Measurements from ENCODE around the gene WBP2. TPM values are rescaled to one million over a fixed set of nuclear protein-coding genes. Genes with fewer than 3 reads are reported as not detected.

The WBP2 gene
- total RNA-seq, 1 experiment from 2014 or later = 42.7 TPM

- no peak overlapping the region for H3K9ac ChIP-seq (ENCODE audit: low read length)
- H3K27me3 ChIP-seq (ENCODE audit: low read length) = no peaks in the 10 kb centered on the region
- H4K20me1 ChIP-seq (ENCODE audit: insufficient read depth, low read depth, low read length) = no peaks in the 10 kb centered on the region
These were observed 20.7 kb downstream of the WBP2 start for GRCh38 chr17:75834279-75834920.

GRCh38 chr17:75832652-75833400, 22.3 kb downstream of the WBP2 start:
- no peak for DNase-seq
- Histone ChIP-seq H2AFZ (ENCODE audit: low read length) (no peak overlapping the region), H3K4me2 (ENCODE audit: low read depth, low read length, poor library complexity, severe bottlenecking) (no peak overlapping the region), H3K9me3 (ENCODE audit: low read length) (no peaks in the 10 kb centered on the region), H3K4me3 (ENCODE audit: low read length) (no peak overlapping the region), H3K27ac (ENCODE audit: low read length) (no peak overlapping the region), H3K36me3 (ENCODE audit: insufficient read depth, low read length) (0 out of 2 replicates have a peak, but pooled peaks cover 8% of the 10 kb centered on the region), H3K79me2 (ENCODE audit: low read length) (no peaks in the 10 kb centered on the region), H3K27me3 (ENCODE audit: low read length) (no peaks in the 10 kb centered on the region), H4K20me1 (ENCODE audit: insufficient read depth, low read depth, low read length) (no peaks in the 10 kb centered on the region), H3K9ac (ENCODE audit: low read length) (no peak overlapping the region), H3K4me1 (ENCODE audit: low read length) (no peaks in the 10 kb centered on the region), H3K9me2 (replicated peaks; ENCODE audit: insufficient read depth, low read length) (no peaks in the 10 kb centered on the region)

More at GRCh38 chr17:75834279-75834920, 20.7 kb downstream of the WBP2 start:
- Histone ChIP-seq H2AFZ (ENCODE audit: low read length) (no peak overlapping the region), H3K9me2 (replicated peaks; ENCODE audit: insufficient read depth, low read length) (no peaks in the 10 kb centered on the region), H3K4me2 (ENCODE audit: low read depth, low read length, poor library complexity, severe bottlenecking) (no peak overlapping the region), H3K9me3 (ENCODE audit: low read length) (no peaks in the 10 kb centered on the region), H3K79me2 (ENCODE audit: low read length) (no peaks in the 10 kb centered on the region), H3K27ac (ENCODE audit: low read length) (no peak overlapping the region), H3K4me1 (ENCODE audit: low read length) (no peaks in the 10 kb centered on the region), H3K4me3 (ENCODE audit: low read length) (no peak overlapping the region), H3K36me3 (ENCODE audit: insufficient read depth, low read length) (0 out of 2 replicates have a peak, but pooled peaks cover 8% of the 10 kb centered on the region)
- DNase-seq = no peak

GRCh38 chr17:75832164-75832651, 22.9 kb downstream of the WBP2 start:
- no peaks in the 10 kb centered on the region for H3K79me2 ChIP-seq (ENCODE audit: low read length)
- DNase-seq = no peak
- H3K27me3 ChIP-seq (ENCODE audit: low read length) = no peaks in the 10 kb centered on the region
- H3K9me3 ChIP-seq (ENCODE audit: low read length) = no peaks in the 10 kb centered on the region
- no peak overlapping the region for H2AFZ ChIP-seq (ENCODE audit: low read length)
- no peak overlapping the region for H3K27ac ChIP-seq (ENCODE audit: low read length)
- H3K4me2 ChIP-seq (ENCODE audit: low read depth, low read length, poor library complexity, severe bottlenecking) = no peak overlapping the region
- H3K36me3 ChIP-seq (ENCODE audit: insufficient read depth, low read length) = 0 out of 2 replicates have a peak, but pooled peaks cover 8% of the 10 kb centered on the region
- no peaks in the 10 kb centered on the region for H4K20me1 ChIP-seq (ENCODE audit: insufficient read depth, low read depth, low read length)
- H3K9ac ChIP-seq (ENCODE audit: low read length) = no peak overlapping the region
- H3K4me3 ChIP-seq (ENCODE audit: low read length) = no peak overlapping the region
- H3K9me2 ChIP-seq (replicated peaks; ENCODE audit: insufficient read depth, low read length) = no peaks in the 10 kb centered on the region
- H3K4me1 ChIP-seq (ENCODE audit: low read length) = no peaks in the 10 kb centered on the region; the same call in 1 of the 2 replicates

- H3K4me1 ChIP-seq (ENCODE audit: low read length) = peaks cover 4% of the 10 kb centered on the region
- H3K4me3 ChIP-seq (ENCODE audit: low read length) = no peak overlapping the region
- H3K36me3 ChIP-seq (ENCODE audit: insufficient read depth, low read length) = 0 out of 2 replicates have a peak, but pooled peaks cover 8% of the 10 kb centered on the region
These were observed 24.0 kb downstream of the WBP2 start for GRCh38 chr17:75831032-75831571.

GRCh38 chr17:75830164-75831031, 24.7 kb downstream of the WBP2 start:
- no peak overlapping the region for H3K9ac ChIP-seq (ENCODE audit: low read length)
- peaks cover 4% of the 10 kb centered on the region for H3K4me1 ChIP-seq (ENCODE audit: low read length)
- H3K27ac ChIP-seq (ENCODE audit: low read length) = no peak overlapping the region
- no peak overlapping the region for H2AFZ ChIP-seq (ENCODE audit: low read length)
- H3K9me2 ChIP-seq (replicated peaks; ENCODE audit: insufficient read depth, low read length) = no peaks in the 10 kb centered on the region
- no peak overlapping the region for H3K4me2 ChIP-seq (ENCODE audit: low read depth, low read length, poor library complexity, severe bottlenecking)
- no peaks in the 10 kb centered on the region for H3K79me2 ChIP-seq (ENCODE audit: low read length)
- H3K9me3 ChIP-seq (ENCODE audit: low read length) = no peaks in the 10 kb centered on the region
- no peaks in the 10 kb centered on the region for H4K20me1 ChIP-seq (ENCODE audit: insufficient read depth, low read depth, low read length)
- 0 out of 2 replicates have a peak, but pooled peaks cover 8% of the 10 kb centered on the region for H3K36me3 ChIP-seq (ENCODE audit: insufficient read depth, low read length)
- H3K4me3 ChIP-seq (ENCODE audit: low read length) = no peak overlapping the region
- H3K27me3 ChIP-seq (ENCODE audit: low read length) = no peaks in the 10 kb centered on the region
- DNase-seq = peak; percentile 68

More at GRCh38 chr17:75831032-75831571, 24.0 kb downstream of the WBP2 start:
- H3K27me3 ChIP-seq (ENCODE audit: low read length) = no peaks in the 10 kb centered on the region
- no peaks in the 10 kb centered on the region for H3K9me2 ChIP-seq (replicated peaks; ENCODE audit: insufficient read depth, low read length)
- no peaks in the 10 kb centered on the region for H3K79me2 ChIP-seq (ENCODE audit: low read length)
- H3K9me3 ChIP-seq (ENCODE audit: low read length) = no peaks in the 10 kb centered on the region
- H4K20me1 ChIP-seq (ENCODE audit: insufficient read depth, low read depth, low read length) = no peaks in the 10 kb centered on the region
- H3K27ac ChIP-seq (ENCODE audit: low read length) = no peak overlapping the region
- no peak for DNase-seq
- H3K4me2 ChIP-seq (ENCODE audit: low read depth, low read length, poor library complexity, severe bottlenecking) = no peak overlapping the region
- H2AFZ ChIP-seq (ENCODE audit: low read length) = no peak overlapping the region
- no peak overlapping the region for H3K9ac ChIP-seq (ENCODE audit: low read length)

GRCh38 chr17:75829747-75830146, 25.4 kb downstream of the WBP2 start:
- no peaks in the 10 kb centered on the region for H4K20me1 ChIP-seq (ENCODE audit: insufficient read depth, low read depth, low read length)
- H2AFZ ChIP-seq (ENCODE audit: low read length) = no peak overlapping the region
- DNase-seq = no peak
- H3K9ac ChIP-seq (ENCODE audit: low read length) = no peak overlapping the region
- H3K27ac ChIP-seq (ENCODE audit: low read length) = no peak overlapping the region
- H3K4me1 ChIP-seq (ENCODE audit: low read length) = peaks cover 4% of the 10 kb centered on the region
- H3K36me3 ChIP-seq (ENCODE audit: insufficient read depth, low read length) = 0 out of 2 replicates have a peak, but pooled peaks cover 8% of the 10 kb centered on the region
- H3K9me2 ChIP-seq (replicated peaks; ENCODE audit: insufficient read depth, low read length) = no peaks in the 10 kb centered on the region
- H3K9me3 ChIP-seq (ENCODE audit: low read length) = no peaks in the 10 kb centered on the region
- no peak overlapping the region for H3K4me3 ChIP-seq (ENCODE audit: low read length)
- H3K27me3 ChIP-seq (ENCODE audit: low read length) = no peaks in the 10 kb centered on the region
- no peak overlapping the region for H3K4me2 ChIP-seq (ENCODE audit: low read depth, low read length, poor library complexity, severe bottlenecking)
- H3K79me2 ChIP-seq (ENCODE audit: low read length) = no peaks in the 10 kb centered on the region

- no peak for DNase-seq
- Histone ChIP-seq H3K9me3 (ENCODE audit: low read length) (no peaks in the 10 kb centered on the region), H3K27ac (ENCODE audit: low read length) (no peak overlapping the region), H3K9ac (ENCODE audit: low read length) (no peak overlapping the region), H3K4me3 (ENCODE audit: low read length) (no peak overlapping the region), H3K4me2 (ENCODE audit: low read depth, low read length, poor library complexity, severe bottlenecking) (no peak overlapping the region), H3K79me2 (ENCODE audit: low read length) (no peaks in the 10 kb centered on the region), H3K36me3 (ENCODE audit: insufficient read depth, low read length) (0 out of 2 replicates have a peak, but pooled peaks cover 3% of the 10 kb centered on the region), H3K27me3 (ENCODE audit: low read length) (no peaks in the 10 kb centered on the region), H2AFZ (ENCODE audit: low read length) (no peak overlapping the region), H3K9me2 (replicated peaks; ENCODE audit: insufficient read depth, low read length) (no peaks in the 10 kb centered on the region), H3K4me1 (ENCODE audit: low read length) (peaks cover 4% of the 10 kb centered on the region), H4K20me1 (ENCODE audit: insufficient read depth, low read depth, low read length) (no peaks in the 10 kb centered on the region)
These were observed 26.4 kb downstream of the WBP2 start for GRCh38 chr17:75828741-75829140.
